ENCODE measurements around the gene PGA4. TPM values are rescaled to one million over a fixed set of nuclear protein-coding genes. Genes with fewer than 3 reads are reported as not detected.
"Not testable (repeated sequence)": the region's sequence is repeated elsewhere in the genome, so short reads cannot be mapped to it uniquely, and the experiment has no call there.

The PGA4 gene
- not detected in 2 replicates for total RNA-seq (2014; rRNA removed; shearing (Covaris generic))

- not testable (repeated sequence) for DNase-seq; H3K27me3 ChIP-seq; H3K27ac ChIP-seq; H3K36me3 ChIP-seq; H3K4me1 ChIP-seq; H3K4me3 ChIP-seq; H3K9me3 ChIP-seq (replicated peaks)
Measured at GRCh38 chr11:61222047-61222446, at the start of gene PGA4. PGA4 (plus strand) TSS chr11:61222347; CDS start chr11:61222401, 54 bp downstream.

DNA sequence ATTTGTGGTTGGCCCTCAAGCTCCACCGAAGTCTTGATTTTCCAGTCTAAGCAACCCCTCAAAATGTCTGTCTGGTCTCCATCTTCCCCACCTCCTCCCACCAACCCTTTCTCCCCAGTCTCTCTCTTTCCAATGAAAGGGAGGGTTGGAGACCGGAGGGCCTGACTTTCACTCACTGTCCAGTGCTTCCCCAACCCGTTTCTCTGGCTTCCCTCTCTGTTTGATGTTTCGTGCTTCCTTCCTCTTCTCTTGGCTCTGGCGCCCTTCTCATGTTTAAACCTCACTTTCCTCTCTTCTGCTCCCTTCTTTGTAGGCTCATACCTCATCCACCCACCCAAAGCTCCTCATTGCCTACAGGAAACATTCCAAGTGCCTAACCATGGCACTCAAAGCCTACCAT lies 49.8 kb upstream of the PGA4 start:
- H3K36me3 ChIP-seq: no peaks in the 10 kb centered on the region
- H3K4me3 ChIP-seq: no peak overlapping the region
- H3K27ac ChIP-seq: no peak overlapping the region
- H3K27me3 ChIP-seq: peaks cover 4% of the 10 kb centered on the region; the same call in 1 of the 2 replicates
- no peaks in the 10 kb centered on the region for H3K4me1 ChIP-seq
- no peaks in the 10 kb centered on the region for H3K9me3 ChIP-seq (replicated peaks)
- no peak for DNase-seq

GRCh38 chr11:61172888-61173287 lies 49.3 kb upstream of the PGA4 start:
- no peaks in the 10 kb centered on the region for H3K9me3 ChIP-seq (replicated peaks)
- peaks cover 4% of the 10 kb centered on the region; the same call in 1 of the 2 replicates for H3K27me3 ChIP-seq

DNA sequence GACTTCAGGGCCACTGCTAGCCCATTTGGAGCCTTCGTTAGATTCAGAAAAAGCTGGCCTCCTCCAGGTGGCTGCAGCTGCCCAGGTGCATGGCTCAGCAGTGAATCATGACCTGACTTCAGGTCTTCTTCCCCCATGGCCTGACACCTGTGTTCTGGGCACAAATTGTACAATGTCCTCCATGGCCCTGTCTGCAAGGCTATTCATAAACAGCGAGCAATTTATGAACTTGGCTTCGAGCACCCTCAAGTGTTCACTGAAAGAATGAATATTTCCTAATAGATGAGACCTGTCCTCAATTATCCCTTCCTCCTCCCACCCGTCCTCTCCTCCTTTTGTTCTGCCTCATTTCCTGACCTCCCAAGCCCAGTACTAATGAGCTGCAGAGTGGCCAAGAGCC lies 48.7 kb upstream of the PGA4 start:
- no peak overlapping the region for H3K27ac ChIP-seq
- H3K4me1 ChIP-seq: no peaks in the 10 kb centered on the region
- peaks cover 4% of the 10 kb centered on the region; the same call in 1 of the 2 replicates for H3K27me3 ChIP-seq
- peak; percentile 11 to 55 for DNase-seq
- no peaks in the 10 kb centered on the region for H3K36me3 ChIP-seq
- H3K4me3 ChIP-seq: no peak overlapping the region
- H3K9me3 ChIP-seq (replicated peaks): no peaks in the 10 kb centered on the region

More at GRCh38 chr11:61172888-61173287, 49.3 kb upstream of the PGA4 start:
- Histone ChIP-seq H3K27ac (no peak overlapping the region), H3K36me3 (no peaks in the 10 kb centered on the region), H3K4me1 (no peaks in the 10 kb centered on the region), H3K4me3 (no peak overlapping the region)
- no peak for DNase-seq

DNA sequence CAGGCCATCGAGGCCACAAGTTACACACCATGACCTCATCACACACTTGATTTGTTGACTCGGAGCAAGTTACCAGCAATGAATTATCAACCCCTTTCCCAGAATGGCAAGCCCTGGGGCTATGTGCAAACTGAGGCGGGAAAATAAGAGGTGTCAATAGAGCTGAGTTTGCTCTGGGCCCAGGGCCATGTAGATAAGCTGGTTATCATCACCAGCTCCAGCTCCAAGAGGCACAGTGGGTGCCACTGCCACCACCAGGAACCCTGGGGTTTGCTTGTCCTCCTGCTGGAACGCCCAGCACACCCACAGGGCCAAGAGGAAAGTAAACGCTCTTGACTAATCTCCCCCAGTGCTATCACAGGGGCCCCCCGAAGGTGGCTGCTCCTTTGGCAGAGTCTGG lies 47.9 kb upstream of the PGA4 start:
- Histone ChIP-seq H3K4me3 (no peak overlapping the region), H3K36me3 (no peaks in the 10 kb centered on the region), H3K27me3 (peaks cover 4% of the 10 kb centered on the region; the same call in 1 of the 2 replicates), H3K27ac (no peak overlapping the region), H3K9me3 (replicated peaks) (no peaks in the 10 kb centered on the region), H3K4me1 (no peaks in the 10 kb centered on the region)
- no peak for DNase-seq

GRCh38 chr11:61174949-61175348 lies 47.2 kb upstream of the PGA4 start:
- H3K4me3 ChIP-seq: no peak overlapping the region
- H3K4me1 ChIP-seq: no peaks in the 10 kb centered on the region
- peaks cover 4% of the 10 kb centered on the region; the same call in 1 of the 2 replicates for H3K27me3 ChIP-seq
- no peaks in the 10 kb centered on the region for H3K36me3 ChIP-seq
- no peak overlapping the region for H3K27ac ChIP-seq
- no peaks in the 10 kb centered on the region for H3K9me3 ChIP-seq (replicated peaks)
- no peak for DNase-seq

DNA sequence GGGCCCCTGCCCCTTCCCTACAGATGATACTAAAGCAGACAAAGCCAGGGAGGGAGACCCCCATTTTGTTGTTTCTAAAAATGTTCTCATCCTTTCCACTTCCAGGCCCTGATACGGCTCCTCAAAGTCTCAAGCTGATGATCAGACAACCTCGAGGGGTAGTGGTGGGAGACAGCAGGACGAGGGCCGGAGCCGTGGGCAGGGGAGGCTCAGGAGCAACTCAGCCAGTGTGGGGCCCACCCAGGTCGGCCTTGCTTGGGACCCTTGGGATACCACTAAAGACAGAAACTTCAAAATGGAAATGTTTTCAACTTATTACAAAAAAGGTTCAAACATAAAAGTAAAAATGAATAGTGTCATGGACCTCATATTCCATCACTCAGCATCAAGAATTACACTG lies 45.7 kb upstream of the PGA4 start:
- H3K9me3 ChIP-seq (replicated peaks): no peaks in the 10 kb centered on the region
- H3K27me3 ChIP-seq: peaks cover 4% of the 10 kb centered on the region; the same call in 1 of the 2 replicates
- no peaks in the 10 kb centered on the region for H3K36me3 ChIP-seq
- H3K27ac ChIP-seq: no peak overlapping the region
- H3K4me1 ChIP-seq: no peaks in the 10 kb centered on the region
- no peak for DNase-seq
- no peak overlapping the region for H3K4me3 ChIP-seq

DNA sequence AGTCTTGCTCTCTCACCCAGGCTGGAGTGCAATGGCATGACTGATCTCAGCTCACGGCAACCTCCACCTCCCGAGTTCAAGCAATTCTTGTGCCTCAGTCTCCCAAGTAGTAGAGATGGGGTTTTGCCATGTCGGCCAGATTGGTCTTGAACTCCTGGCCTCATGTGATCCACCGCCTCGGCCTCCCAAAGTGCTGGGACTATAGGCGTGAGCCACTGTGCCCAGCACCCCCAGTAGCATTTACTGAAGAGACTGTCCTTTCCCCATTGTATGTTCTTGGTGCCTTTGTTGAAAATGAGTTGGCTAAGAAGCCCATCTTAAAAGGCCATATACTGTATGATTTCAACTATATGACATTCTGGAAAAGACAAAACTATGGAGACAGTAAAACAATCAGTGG lies 41.9 kb upstream of the PGA4 start:
- not testable (repeated sequence) for H3K4me3 ChIP-seq; H3K4me1 ChIP-seq; DNase-seq; H3K36me3 ChIP-seq; H3K27me3 ChIP-seq; H3K27ac ChIP-seq; H3K9me3 ChIP-seq (replicated peaks)

- Histone ChIP-seq H3K4me3 (no peak overlapping the region), H3K4me1 (no peaks in the 10 kb centered on the region), H3K27ac (no peak overlapping the region), H3K36me3 (no peaks in the 10 kb centered on the region), H3K27me3 (no peaks in the 10 kb centered on the region; the same call in 1 of the 2 replicates), H3K9me3 (replicated peaks) (no peaks in the 10 kb centered on the region)
- no peak for DNase-seq
Measured at GRCh38 chr11:61181489-61181888, 40.7 kb upstream of the PGA4 start.

- H3K36me3 ChIP-seq: no peaks in the 10 kb centered on the region
Measured at GRCh38 chr11:61183645-61184044, 38.5 kb upstream of the PGA4 start.

DNA sequence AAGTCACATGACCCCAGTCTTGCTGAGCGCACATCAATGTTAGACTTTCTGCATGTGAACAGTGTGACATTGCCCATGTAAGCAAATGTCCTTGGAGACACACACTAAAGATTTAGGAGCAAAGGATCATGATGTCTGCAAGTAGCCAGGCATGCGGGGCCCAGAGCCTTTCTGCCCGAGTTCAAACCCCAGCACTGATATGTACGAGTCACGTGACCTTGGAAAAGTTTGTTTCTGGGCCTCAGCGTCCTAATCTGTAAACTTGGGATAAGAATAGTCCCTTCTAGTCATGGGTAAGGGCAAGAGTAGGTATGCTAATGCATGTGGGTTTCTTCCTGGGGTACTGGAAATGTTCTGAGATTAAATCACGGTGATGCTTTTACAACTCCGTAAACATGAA lies 35.6 kb upstream of the PGA4 start:
- Histone ChIP-seq H3K4me1 (no peaks in the 10 kb centered on the region), H3K27me3 (no peaks in the 10 kb centered on the region), H3K36me3 (no peaks in the 10 kb centered on the region), H3K27ac (no peak overlapping the region), H3K4me3 (no peak overlapping the region), H3K9me3 (replicated peaks) (no peaks in the 10 kb centered on the region)
- DNase-seq: no peak

More at GRCh38 chr11:61183645-61184044, 38.5 kb upstream of the PGA4 start:
- DNase-seq: no peak
- Histone ChIP-seq H3K27me3 (no peaks in the 10 kb centered on the region), H3K9me3 (replicated peaks) (no peaks in the 10 kb centered on the region), H3K4me3 (no peak overlapping the region), H3K27ac (no peak overlapping the region), H3K4me1 (no peaks in the 10 kb centered on the region)

DNA sequence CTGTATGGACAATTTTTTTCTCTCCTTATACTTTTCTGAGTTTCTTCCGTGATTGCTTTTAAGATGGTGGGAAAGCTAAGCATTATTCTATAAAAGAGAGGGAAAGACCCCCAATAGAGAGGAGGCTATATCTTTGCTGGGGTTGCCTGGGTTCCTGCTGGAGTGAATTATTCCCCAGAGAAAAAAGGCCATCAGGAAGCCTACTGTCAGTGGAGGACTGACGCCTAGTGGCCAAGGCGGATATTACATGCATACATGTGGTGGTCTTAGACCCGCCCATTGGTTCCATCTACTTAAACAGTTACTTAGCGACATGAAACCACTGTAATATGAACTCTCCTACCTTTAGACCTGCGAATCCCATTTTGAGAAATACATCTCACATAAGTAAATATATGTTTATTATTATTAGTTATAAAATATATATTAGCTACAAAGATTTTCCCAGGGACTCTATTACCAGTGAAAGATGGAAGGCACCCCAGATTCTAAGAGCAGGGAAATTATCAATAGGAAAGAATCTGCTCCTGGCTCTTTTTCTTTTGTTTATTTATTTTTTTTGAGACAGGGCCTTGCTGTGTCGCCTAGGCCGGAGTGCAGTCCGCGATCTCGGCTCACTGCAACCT lies 34.5 kb upstream of the PGA4 start:
- DNase-seq: peak; percentile 76 to 89
- no peaks in the 10 kb centered on the region for H3K36me3 ChIP-seq
- H3K9me3 ChIP-seq (replicated peaks): no peaks in the 10 kb centered on the region
- H3K27ac ChIP-seq: no peak overlapping the region
- no peak overlapping the region for H3K4me3 ChIP-seq
- no peaks in the 10 kb centered on the region for H3K27me3 ChIP-seq
- H3K4me1 ChIP-seq: no peaks in the 10 kb centered on the region

GRCh38 chr11:61189933-61190332 lies 32.2 kb upstream of the PGA4 start:
- Histone ChIP-seq H3K27me3 (no peaks in the 10 kb centered on the region; the same call in 1 of the 2 replicates), H3K27ac (no peak overlapping the region), H3K9me3 (replicated peaks) (no peaks in the 10 kb centered on the region), H3K4me3 (no peak overlapping the region), H3K36me3 (no peaks in the 10 kb centered on the region), H3K4me1 (no peaks in the 10 kb centered on the region)
- no peak for DNase-seq

- Histone ChIP-seq H3K27me3 (no peaks in the 10 kb centered on the region; the same call in 1 of the 2 replicates), H3K36me3 (no peaks in the 10 kb centered on the region), H3K4me1 (no peaks in the 10 kb centered on the region), H3K9me3 (replicated peaks) (no peaks in the 10 kb centered on the region), H3K27ac (no peak overlapping the region), H3K4me3 (no peak overlapping the region)
- DNase-seq: peak in 1 of 2 experiments; percentile 13
Measured at GRCh38 chr11:61193596-61193995, 28.6 kb upstream of the PGA4 start.

GRCh38 chr11:61194169-61194671 lies 27.9 kb upstream of the PGA4 start:
- Histone ChIP-seq H3K36me3 (no peaks in the 10 kb centered on the region), H3K4me1 (no peaks in the 10 kb centered on the region), H3K27me3 (no peaks in the 10 kb centered on the region; the same call in 1 of the 2 replicates), H3K4me3 (no peak overlapping the region), H3K9me3 (replicated peaks) (no peaks in the 10 kb centered on the region), H3K27ac (no peak overlapping the region)
- DNase-seq: no peak
